Neural cell (in vitro differentiated cells): ENCODE results near the gene PBX1. TPM values are rescaled to one million over a fixed set of nuclear protein-coding genes. Genes with fewer than 3 reads are reported as not detected.

Source experiments
- H2AFZ ChIP-seq: fragments of 200-600, 300-800 bp; sonication (generic), shearing (Covaris generic); 2 replicates; pipeline ENCODE4 v1.6.0; 2014; ENCODE audit warnings: low read depth, mild to moderate bottlenecking, antibody characterized with exemption, low read length, moderate library complexity
- H3F3A ChIP-seq: fragments of 200-600 bp; shearing (Covaris generic); 2 replicates; pipeline ENCODE4 v1.6.1; 2016; ENCODE audit warnings: mild to moderate bottlenecking, moderate library complexity, mixed read lengths, antibody characterized with exemption, low read length; ENCODE audit not compliant: insufficient read depth, poor library complexity, severe bottlenecking
- H3K27ac ChIP-seq: fragments of 200-600, 300-800 bp; sonication (generic), shearing (Covaris generic); 2 replicates; pipeline ENCODE4 v1.5.1; 2014; ENCODE audit warnings: mild to moderate bottlenecking, low read length, moderate library complexity
- H3K27me3 ChIP-seq: fragments of 300-800, 200-600 bp; sonication (generic), shearing (Covaris generic); 2 replicates; pipeline ENCODE4 v1.6.0; 2014; ENCODE audit warnings: mild to moderate bottlenecking, low read depth, low read length, moderate library complexity; ENCODE audit not compliant: insufficient read depth
- H3K36me3 ChIP-seq: fragments of 300-800, 200-600 bp; sonication (generic), shearing (Covaris generic); 2 replicates; pipeline ENCODE4 v1.5.1; 2014; ENCODE audit warnings: mild to moderate bottlenecking, antibody characterized with exemption, low read length, moderate library complexity; ENCODE audit not compliant: insufficient read depth
- H3K4me2 ChIP-seq: fragments of 300-800, 200-600 bp; sonication (generic), shearing (Covaris generic); 2 replicates; pipeline ENCODE4 v1.6.0; 2014; ENCODE audit warnings: mild to moderate bottlenecking, low read length
- H3K4me3 ChIP-seq: fragments of 300-800, 200-600 bp; sonication (generic), shearing (Covaris generic); 2 replicates; pipeline ENCODE4 v1.5.1; 2014; ENCODE audit warnings: mild to moderate bottlenecking, low read length, moderate library complexity
- H3K79me2 ChIP-seq: fragments of 200-600 bp; shearing (Covaris generic); replicated peaks from 2 replicates; pipeline ENCODE4 v1.6.0; 2014; ENCODE audit warnings: mild to moderate bottlenecking, low read length, moderate library complexity; ENCODE audit not compliant: insufficient read depth
- H3K9ac ChIP-seq: fragments of 300-800, 200-600 bp; sonication (generic), shearing (Covaris generic); 2 replicates; pipeline ENCODE4 v1.6.1; 2016; ENCODE audit warnings: mild to moderate bottlenecking, low read length, mixed read lengths
- H3K9me2 ChIP-seq: fragments of 200-600 bp; shearing (Covaris generic); 2 replicates; pipeline ENCODE4 v1.6.1; 2016; ENCODE audit warnings: mild to moderate bottlenecking, low read length, mixed read lengths; ENCODE audit not compliant: insufficient read depth
- H3K9me3 ChIP-seq: fragments of 200-600, 300-800 bp; sonication (generic), shearing (Covaris generic); 2 replicates; pipeline ENCODE4 v1.6.1; 2016; ENCODE audit warnings: mild to moderate bottlenecking, mixed run types, low read length, moderate library complexity, mixed read lengths
- H4K20me1 ChIP-seq: fragments of 200-600 bp; shearing (Covaris generic); 2 replicates; pipeline ENCODE4 v1.6.1; 2016; ENCODE audit warnings: mild to moderate bottlenecking, mixed run types; ENCODE audit not compliant: insufficient read depth
- EP300 ChIP-seq: fragments of 450-650 bp; conservative IDR thresholded peaks from 2 replicates; pipeline ENCODE4 v1.6.1; 2014; ENCODE audit warnings: antibody characterized with exemption, mild to moderate bottlenecking, moderate library complexity; ENCODE audit not compliant: poor library complexity, severe bottlenecking
- EZH2 ChIP-seq: fragments of 200-600, 300-800 bp; shearing (Covaris generic), sonication (generic); IDR thresholded peaks from 2 replicates; pipeline ENCODE4 v1.6.1; 2014; ENCODE audit warnings: antibody characterized with exemption, low read length, borderline replicate concordance, mild to moderate bottlenecking; ENCODE audit not compliant: insufficient read depth, poor library complexity, severe bottlenecking
- MXI1 ChIP-seq: fragments of 450-650 bp; conservative IDR thresholded peaks from 2 replicates; pipeline ENCODE4 v1.6.1; 2014; ENCODE audit warnings: antibody characterized with exemption, mild to moderate bottlenecking; ENCODE audit not compliant: poor library complexity, severe bottlenecking
- POLR2AphosphoS5 ChIP-seq: IDR thresholded peaks from 2 replicates; pipeline ENCODE4 v1.6.1; 2012
- RAD21 ChIP-seq: fragments of 450-650 bp; conservative IDR thresholded peaks from 2 replicates; pipeline ENCODE4 v1.6.1; 2014; ENCODE audit warnings: antibody characterized with exemption, mild to moderate bottlenecking, moderate library complexity
- REST ChIP-seq: IDR thresholded peaks from 2 replicates; pipeline ENCODE4 v1.6.1; 2012; ENCODE audit warnings: borderline replicate concordance
- SMC3 ChIP-seq: fragments of 450-650 bp; conservative IDR thresholded peaks from 2 replicates; pipeline ENCODE4 v1.6.1; 2014; ENCODE audit warnings: antibody characterized with exemption, mild to moderate bottlenecking, moderate library complexity; ENCODE audit not compliant: poor library complexity
- TAF1 ChIP-seq: IDR thresholded peaks from 2 replicates; pipeline ENCODE4 v1.6.1; 2012; ENCODE audit warnings: low read depth
- polyA plus RNA-seq: library from polyadenylated mRNA; depleted of rRNA; stranded (reverse); fragments of >200 nt; gene quantifications from 2 replicates; pipeline ENCODE4 v1.2.3, GENCODE V29; 2014
- TF ChIP-seq, protein P1 (sequence below): fragments of 450-650 bp; IDR thresholded peaks from 2 replicates; pipeline ENCODE4 v1.5.1; 2014; ENCODE audit warnings: antibody characterized with exemption, mild to moderate bottlenecking, moderate library complexity; ENCODE audit not compliant: poor library complexity, severe bottlenecking

Gene PBX1
- polyA plus RNA-seq, 1 donor from 2014 or later: 42.4 TPM

DNA sequence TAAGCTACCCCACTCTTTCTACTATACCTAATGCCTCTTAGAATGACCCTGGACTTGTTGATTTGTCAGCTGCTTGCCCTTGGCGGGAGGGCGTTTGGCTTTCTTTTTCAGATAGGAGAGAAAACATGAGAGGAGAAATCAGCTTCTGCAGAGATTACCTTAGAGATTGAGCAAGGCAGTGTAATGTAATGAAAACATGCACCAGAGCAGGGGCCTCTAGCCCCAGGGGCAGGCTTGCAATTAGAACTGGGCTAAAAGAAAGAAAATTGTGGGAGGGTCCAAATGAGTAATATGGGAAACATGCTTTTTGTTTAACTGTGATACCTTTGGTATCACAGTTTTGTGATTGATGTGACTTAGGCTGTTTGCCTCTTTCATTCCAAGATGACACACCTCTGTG, 89.7 kb downstream of the PBX1 start:
- Histone ChIP-seq H3K27ac (no peak overlapping the region), H3K36me3 (no peaks in the 10 kb centered on the region), H3F3A (peaks cover 9% of the 10 kb centered on the region), H4K20me1 (no peaks in the 10 kb centered on the region), H3K27me3 (no peaks in the 10 kb centered on the region), H3K9ac (no peak overlapping the region), H2AFZ (no peak overlapping the region), H3K79me2 (peaks cover 59% of the 10 kb centered on the region), H3K4me2 (no peak overlapping the region), H3K4me3 (no peak overlapping the region), H3K9me2 (no peaks in the 10 kb centered on the region), H3K9me3 (no peaks in the 10 kb centered on the region)
- TF ChIP-seq EP300: no peak
- no peak for TF ChIP-seq TAF1
- no peak for TF ChIP-seq POLR2AphosphoS5
- TF ChIP-seq EZH2: no peak
- no peak for TF ChIP-seq RAD21
- TF ChIP-seq, protein P1, sequence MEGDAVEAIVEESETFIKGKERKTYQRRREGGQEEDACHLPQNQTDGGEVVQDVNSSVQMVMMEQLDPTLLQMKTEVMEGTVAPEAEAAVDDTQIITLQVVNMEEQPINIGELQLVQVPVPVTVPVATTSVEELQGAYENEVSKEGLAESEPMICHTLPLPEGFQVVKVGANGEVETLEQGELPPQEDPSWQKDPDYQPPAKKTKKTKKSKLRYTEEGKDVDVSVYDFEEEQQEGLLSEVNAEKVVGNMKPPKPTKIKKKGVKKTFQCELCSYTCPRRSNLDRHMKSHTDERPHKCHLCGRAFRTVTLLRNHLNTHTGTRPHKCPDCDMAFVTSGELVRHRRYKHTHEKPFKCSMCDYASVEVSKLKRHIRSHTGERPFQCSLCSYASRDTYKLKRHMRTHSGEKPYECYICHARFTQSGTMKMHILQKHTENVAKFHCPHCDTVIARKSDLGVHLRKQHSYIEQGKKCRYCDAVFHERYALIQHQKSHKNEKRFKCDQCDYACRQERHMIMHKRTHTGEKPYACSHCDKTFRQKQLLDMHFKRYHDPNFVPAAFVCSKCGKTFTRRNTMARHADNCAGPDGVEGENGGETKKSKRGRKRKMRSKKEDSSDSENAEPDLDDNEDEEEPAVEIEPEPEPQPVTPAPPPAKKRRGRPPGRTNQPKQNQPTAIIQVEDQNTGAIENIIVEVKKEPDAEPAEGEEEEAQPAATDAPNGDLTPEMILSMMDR: no peak

GRCh38 chr1:164649146-164649545, 90.2 kb downstream of the PBX1 start:
- Histone ChIP-seq H3K9ac (no peak overlapping the region), H3K27ac (no peak overlapping the region), H3K4me2 (no peak overlapping the region), H3K4me3 (no peak overlapping the region), H2AFZ (no peak overlapping the region), H3K9me3 (no peaks in the 10 kb centered on the region), H3K9me2 (no peaks in the 10 kb centered on the region), H3K27me3 (no peaks in the 10 kb centered on the region), H3K79me2 (peaks cover 59% of the 10 kb centered on the region), H3F3A (peaks cover 9% of the 10 kb centered on the region), H4K20me1 (no peaks in the 10 kb centered on the region), H3K36me3 (no peaks in the 10 kb centered on the region)
- no peak for TF ChIP-seq EZH2
- TF ChIP-seq EP300: no peak
- TF ChIP-seq MXI1: no peak
- TF ChIP-seq RAD21: no peak
- no peak for TF ChIP-seq REST
- TF ChIP-seq, protein P1: no peak
- no peak for TF ChIP-seq POLR2AphosphoS5
- TF ChIP-seq SMC3: no peak
- no peak for TF ChIP-seq TAF1
